Right atrium auricular region (tissue), 2 donors: ENCODE results near the gene ENC1. TPM values are rescaled to one million over a fixed set of nuclear protein-coding genes. Genes with fewer than 3 reads are reported as not detected.

ENCODE experiments used
- DNase-seq: peaks from one replicate; pipeline ENCODE4 v3.0.0-alpha.2; 2019; ENCODE audit warnings: low spot score
- H3K27ac ChIP-seq, 2 donors: fragments of 200-600 bp; sonication (generic); 1 replicate in 1 of 2; 2 replicates in 1 of 2; pipeline ENCODE4 v1.5.1; 2016 to 2019
- H3K27me3 ChIP-seq, 2 donors: fragments of 200-600 bp; sonication (generic); one replicate each; pipeline versions ENCODE4 v1.5.1 to v1.6.0; 2017 to 2019
- H3K36me3 ChIP-seq: fragments of 200-600 bp; sonication (generic); one replicate; pipeline ENCODE4 v1.5.1; 2016
- H3K4me1 ChIP-seq, 2 donors: fragments of 200-600 bp; sonication (generic); one replicate each; pipeline versions ENCODE4 v1.5.1 to v1.6.0; 2017 to 2019
- H3K4me3 ChIP-seq, 2 donors: fragments of 200-600 bp; sonication (generic); 1 replicate in 1 of 2; 2 replicates in 1 of 2; pipeline ENCODE4 v1.5.1; 2017 to 2019; ENCODE audit warnings: mild to moderate bottlenecking in 1 of 2, moderate library complexity in 1 of 2
- H3K9me3 ChIP-seq, 2 donors: fragments of 200-600 bp; sonication (generic); one replicate each; pipeline ENCODE4 v1.5.1; 2019
- total RNA-seq, 2 donors: library from RNA; depleted of rRNA; stranded (reverse); fragments of >200 nt; gene quantifications; one replicate each; pipeline ENCODE4 v1.1.0, GENCODE V29; 2016
- TF ChIP-seq, protein P1 (sequence below), 2 donors: fragments of 200-600 bp; sonication (generic); IDR thresholded peaks; one replicate each; pipeline ENCODE4 v1.5.1; 2019; ENCODE audit warnings: antibody characterized with exemption in 2 of 2

The ENC1 gene
- total RNA-seq, 2 donors from 2014 or later, result 5.0 to 18.5 TPM

DNA sequence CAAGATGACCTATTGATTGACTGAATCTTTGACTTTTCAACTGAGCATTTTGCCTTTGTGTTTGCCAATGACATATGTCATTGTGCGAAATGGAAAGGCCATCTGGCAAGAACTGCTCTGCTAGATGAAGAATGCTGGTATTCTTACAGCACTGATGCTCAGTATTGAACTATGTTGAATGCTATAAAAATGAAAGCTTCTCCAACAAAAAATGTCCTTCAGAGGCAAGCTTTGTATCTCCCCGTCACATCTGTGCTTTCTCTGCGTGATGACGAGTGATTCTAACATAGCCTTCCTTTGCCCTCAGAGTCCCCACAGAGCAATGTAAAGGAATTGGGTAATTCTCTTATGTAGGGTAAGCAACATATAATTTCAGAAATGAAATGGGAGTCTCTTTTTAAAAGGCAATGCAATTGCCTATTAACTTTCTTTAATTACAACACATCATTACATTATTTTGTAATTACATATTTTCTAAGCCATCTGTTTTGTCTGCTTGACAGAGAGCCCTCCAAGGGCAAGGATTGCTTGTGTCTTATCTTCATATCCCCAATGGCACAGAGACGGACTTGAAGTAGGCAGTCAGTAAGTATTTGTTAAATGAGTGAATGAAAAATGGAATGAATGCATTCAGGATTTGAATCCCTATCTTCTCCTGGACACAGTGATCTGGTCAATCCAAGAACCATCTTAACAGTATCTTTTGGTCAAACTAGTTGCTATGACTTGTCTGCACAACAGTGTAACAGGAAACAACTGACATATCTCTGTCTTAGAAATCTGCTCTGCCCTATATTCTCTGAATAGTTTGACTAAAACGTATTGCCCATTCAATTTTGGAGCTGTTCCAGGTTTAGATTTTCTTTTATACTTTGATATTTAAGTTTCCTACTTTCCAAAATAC, 46.1 kb downstream of the ENC1 start:
- Histone ChIP-seq H3K36me3 (no peaks in the 10 kb centered on the region), H3K4me3 (no peak overlapping the region), H3K27ac (no peak overlapping the region), H3K4me1 (peaks cover 0 to 13% of the 10 kb centered on the region in 2 donors), H3K9me3 (no peaks in the 10 kb centered on the region), H3K27me3 (no peaks in the 10 kb centered on the region)
- TF ChIP-seq, protein P1, sequence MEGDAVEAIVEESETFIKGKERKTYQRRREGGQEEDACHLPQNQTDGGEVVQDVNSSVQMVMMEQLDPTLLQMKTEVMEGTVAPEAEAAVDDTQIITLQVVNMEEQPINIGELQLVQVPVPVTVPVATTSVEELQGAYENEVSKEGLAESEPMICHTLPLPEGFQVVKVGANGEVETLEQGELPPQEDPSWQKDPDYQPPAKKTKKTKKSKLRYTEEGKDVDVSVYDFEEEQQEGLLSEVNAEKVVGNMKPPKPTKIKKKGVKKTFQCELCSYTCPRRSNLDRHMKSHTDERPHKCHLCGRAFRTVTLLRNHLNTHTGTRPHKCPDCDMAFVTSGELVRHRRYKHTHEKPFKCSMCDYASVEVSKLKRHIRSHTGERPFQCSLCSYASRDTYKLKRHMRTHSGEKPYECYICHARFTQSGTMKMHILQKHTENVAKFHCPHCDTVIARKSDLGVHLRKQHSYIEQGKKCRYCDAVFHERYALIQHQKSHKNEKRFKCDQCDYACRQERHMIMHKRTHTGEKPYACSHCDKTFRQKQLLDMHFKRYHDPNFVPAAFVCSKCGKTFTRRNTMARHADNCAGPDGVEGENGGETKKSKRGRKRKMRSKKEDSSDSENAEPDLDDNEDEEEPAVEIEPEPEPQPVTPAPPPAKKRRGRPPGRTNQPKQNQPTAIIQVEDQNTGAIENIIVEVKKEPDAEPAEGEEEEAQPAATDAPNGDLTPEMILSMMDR (IDR thresholded peaks at IDR 0.05), result no peak
- no peak for DNase-seq

DNA sequence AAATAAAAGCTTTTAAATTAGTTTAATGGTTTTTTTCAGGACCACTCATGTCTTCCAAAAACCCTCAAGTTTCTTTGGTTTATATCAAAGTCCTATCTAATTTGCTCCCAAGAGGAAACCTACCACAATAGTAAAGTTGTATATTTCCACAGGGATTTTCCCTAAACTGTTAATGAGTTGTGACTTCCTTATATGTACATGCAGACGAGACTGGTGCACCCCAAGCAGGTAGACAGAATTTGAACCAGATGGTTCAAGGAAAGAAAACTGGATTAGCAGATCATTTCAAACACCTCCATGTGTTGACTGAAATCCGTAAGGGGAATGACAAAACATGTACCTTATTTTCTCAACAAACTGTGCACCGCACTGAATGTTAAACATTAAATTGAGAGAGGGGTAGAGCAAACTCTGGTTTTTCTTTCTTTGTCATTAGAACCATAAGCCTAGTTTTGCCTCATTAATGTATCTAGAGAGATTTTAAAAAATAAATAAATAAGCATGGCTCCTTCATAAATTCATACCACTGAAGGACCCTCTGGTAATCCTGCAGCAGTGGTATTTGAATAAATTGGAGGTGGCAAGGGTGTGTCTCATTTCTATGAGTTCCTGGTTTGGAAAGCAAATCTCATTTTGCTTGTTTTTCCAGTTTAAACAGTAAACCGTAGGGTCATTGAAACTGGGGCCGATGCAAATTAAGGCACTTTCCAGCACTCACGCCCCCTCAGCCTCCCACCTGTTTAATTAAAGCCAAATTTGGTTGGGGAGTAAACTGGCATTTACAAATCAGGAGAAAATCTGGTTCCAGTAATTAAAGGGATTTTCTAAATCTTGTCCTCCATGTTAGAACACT, 51.1 kb downstream of the ENC1 start:
- no peaks in the 10 kb centered on the region for H3K27me3 ChIP-seq
- H3K36me3 ChIP-seq, result no peaks in the 10 kb centered on the region
- TF ChIP-seq, protein P1 (IDR thresholded peaks at IDR 0.05), result no peak
- no peak overlapping the region for H3K4me3 ChIP-seq
- no peaks in the 10 kb centered on the region for H3K9me3 ChIP-seq
- peaks cover 0 to under 1% of the 10 kb centered on the region in 2 donors for H3K4me1 ChIP-seq
- no peak for DNase-seq
- no peak overlapping the region for H3K27ac ChIP-seq

DNA sequence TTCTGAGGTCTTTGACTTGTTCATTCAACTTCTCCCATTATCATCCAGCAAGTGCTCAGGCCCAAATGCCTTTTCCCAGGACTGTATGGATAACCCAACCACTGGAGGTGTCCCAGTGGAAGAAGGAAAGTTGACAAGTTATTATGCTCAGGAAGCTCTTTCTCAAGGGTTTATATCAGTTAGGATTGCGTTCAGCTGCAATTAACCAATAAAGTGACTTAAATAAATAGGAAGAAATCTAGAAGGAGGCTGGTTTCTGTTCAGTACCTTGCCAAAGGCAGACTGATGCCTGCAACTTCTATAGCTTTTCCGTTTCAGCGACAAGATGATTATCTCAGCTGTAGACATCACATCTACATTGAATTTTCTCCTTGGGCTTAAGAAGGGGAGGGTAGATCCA, 52.1 kb downstream of the ENC1 start:
- Histone ChIP-seq H3K36me3 (no peaks in the 10 kb centered on the region), H3K9me3 (no peaks in the 10 kb centered on the region), H3K27me3 (no peaks in the 10 kb centered on the region), H3K4me1 (no peaks in the 10 kb centered on the region), H3K4me3 (no peak overlapping the region), H3K27ac (no peak overlapping the region)
- TF ChIP-seq, protein P1 (IDR thresholded peaks at IDR 0.05), result no peak
- DNase-seq, result no peak

DNA sequence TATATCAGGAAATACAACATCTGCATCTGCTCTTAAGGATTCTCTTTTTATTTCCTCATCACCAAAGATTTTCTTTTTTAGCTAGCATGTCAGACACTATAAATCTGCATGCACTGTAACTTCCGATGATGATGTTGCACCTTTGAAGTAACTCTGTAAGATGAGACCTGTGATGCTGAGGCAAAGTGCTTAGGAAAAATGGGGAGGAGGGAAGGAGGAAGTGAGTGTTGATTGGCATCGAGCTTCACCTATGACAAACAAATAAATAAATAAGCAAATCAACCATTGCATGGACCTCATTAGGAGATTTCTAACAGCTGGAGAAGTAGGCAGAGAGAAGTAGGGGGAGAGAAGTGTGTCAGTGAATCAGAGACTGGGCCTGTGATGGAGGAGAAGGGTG, 52.6 kb downstream of the ENC1 start:
- no peaks in the 10 kb centered on the region for H3K9me3 ChIP-seq
- no peak overlapping the region for H3K27ac ChIP-seq
- no peaks in the 10 kb centered on the region for H3K27me3 ChIP-seq
- no peak for DNase-seq
- H3K4me1 ChIP-seq, result no peaks in the 10 kb centered on the region
- H3K36me3 ChIP-seq, result no peaks in the 10 kb centered on the region
- H3K4me3 ChIP-seq, result no peak overlapping the region
- TF ChIP-seq, protein P1 (IDR thresholded peaks at IDR 0.05), result no peak

DNA sequence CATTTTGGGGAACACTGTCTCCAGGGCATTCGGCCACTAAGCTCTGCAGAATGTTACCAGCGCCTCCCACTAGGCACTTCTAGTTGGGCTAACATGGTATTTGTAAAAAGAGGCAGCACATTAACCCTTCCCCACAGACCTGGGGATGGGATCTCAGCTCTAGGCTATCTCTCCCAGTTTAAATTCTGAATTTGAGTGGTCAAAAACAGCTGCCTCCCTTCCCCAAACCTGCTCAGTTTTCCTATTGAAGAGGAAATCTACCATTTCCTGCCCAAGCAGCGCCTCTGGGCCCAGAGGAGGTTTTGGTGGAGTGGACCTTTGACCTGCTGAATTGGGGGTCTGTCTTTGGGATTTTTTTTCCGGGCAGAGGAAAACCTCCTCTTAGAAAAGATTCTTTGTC, 53.2 kb downstream of the ENC1 start:
- no peak overlapping the region for H3K27ac ChIP-seq
- no peaks in the 10 kb centered on the region for H3K9me3 ChIP-seq

More for the DNA sequence above, 53.2 kb downstream of the ENC1 start:
- no peak overlapping the region for H3K4me3 ChIP-seq
- H3K4me1 ChIP-seq, result no peaks in the 10 kb centered on the region
- no peak for DNase-seq
- TF ChIP-seq, protein P1 (IDR thresholded peaks at IDR 0.05), result no peak
- H3K27me3 ChIP-seq, result no peaks in the 10 kb centered on the region
- no peaks in the 10 kb centered on the region for H3K36me3 ChIP-seq
